GM12872 (cell line): ENCODE data around the gene CCSER1.

Experiments used
- TF ChIP-seq, protein P1 (sequence below): IDR thresholded peaks from 3 replicates; pipeline ENCODE4 v1.5.1; 2011; ENCODE audit warnings: low read depth, mild to moderate bottlenecking, low read length, moderate library complexity; ENCODE audit not compliant: insufficient read depth

The CCSER1 gene

DNA sequence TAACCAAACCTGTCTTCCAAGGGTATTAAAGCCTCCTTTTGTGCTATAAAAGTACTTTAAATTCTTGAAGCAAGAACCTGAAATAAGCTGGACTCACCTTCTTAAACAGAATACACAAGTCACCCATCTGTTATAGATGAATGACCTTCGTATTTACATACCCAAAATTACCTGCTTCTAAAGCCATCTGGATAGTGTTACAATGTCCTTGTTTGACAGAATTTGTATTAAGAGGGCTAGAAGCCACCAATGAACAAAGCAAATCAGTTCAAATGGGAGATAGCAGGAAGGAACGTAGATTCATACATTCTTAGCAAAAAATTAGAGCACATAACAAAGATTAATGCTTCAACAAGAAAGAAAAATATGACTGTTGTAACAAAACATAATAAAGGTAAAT is 33.7 kb upstream of the CCSER1 start:
- TF ChIP-seq, protein P1, sequence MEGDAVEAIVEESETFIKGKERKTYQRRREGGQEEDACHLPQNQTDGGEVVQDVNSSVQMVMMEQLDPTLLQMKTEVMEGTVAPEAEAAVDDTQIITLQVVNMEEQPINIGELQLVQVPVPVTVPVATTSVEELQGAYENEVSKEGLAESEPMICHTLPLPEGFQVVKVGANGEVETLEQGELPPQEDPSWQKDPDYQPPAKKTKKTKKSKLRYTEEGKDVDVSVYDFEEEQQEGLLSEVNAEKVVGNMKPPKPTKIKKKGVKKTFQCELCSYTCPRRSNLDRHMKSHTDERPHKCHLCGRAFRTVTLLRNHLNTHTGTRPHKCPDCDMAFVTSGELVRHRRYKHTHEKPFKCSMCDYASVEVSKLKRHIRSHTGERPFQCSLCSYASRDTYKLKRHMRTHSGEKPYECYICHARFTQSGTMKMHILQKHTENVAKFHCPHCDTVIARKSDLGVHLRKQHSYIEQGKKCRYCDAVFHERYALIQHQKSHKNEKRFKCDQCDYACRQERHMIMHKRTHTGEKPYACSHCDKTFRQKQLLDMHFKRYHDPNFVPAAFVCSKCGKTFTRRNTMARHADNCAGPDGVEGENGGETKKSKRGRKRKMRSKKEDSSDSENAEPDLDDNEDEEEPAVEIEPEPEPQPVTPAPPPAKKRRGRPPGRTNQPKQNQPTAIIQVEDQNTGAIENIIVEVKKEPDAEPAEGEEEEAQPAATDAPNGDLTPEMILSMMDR: no peak

DNA sequence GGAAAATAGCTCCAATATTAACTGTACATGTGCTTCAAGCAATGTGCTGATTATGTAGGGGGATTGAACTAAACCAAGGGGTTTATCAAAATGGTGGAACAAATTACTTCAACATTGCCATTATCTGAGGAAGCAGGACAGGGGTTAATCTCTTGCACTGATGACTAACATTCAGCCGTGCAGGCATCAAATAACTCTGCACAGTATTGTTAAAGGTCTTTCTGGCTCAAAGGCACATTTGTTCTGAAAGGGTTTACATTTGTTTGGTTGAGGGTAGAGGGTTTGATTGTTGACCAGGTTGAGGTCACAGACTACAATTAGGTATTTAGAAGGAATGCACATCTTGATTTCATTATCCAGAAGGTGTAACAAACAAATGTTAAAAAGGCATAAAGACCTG is 32.2 kb upstream of the CCSER1 start:
- TF ChIP-seq, protein P1: no peak

GRCh38 chr4:90099812-90100211 is 27.4 kb upstream of the CCSER1 start:
- TF ChIP-seq, protein P1: no peak

DNA sequence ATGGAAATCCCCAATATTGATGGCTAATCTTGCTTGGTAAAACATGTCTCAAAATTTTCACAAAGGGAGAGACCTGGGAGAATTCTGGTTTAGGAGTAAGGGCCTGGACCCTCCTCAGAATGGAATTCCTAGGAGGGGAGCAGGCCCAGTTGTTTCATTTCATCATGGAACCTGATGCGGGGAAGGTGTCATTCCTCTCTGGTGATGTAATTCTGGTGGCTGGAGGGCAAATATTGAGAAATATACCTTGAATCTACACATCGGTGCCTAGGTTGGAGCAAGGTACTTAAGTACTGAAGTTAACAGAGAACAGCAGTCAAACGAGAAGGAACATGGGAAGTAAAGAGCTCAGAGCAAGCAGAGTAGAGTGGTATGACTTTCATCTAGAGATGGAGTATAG is 23.2 kb upstream of the CCSER1 start:
- TF ChIP-seq, protein P1: no peak

GRCh38 chr4:90105274-90105673 is 21.9 kb upstream of the CCSER1 start:
- TF ChIP-seq, protein P1: no peak

DNA sequence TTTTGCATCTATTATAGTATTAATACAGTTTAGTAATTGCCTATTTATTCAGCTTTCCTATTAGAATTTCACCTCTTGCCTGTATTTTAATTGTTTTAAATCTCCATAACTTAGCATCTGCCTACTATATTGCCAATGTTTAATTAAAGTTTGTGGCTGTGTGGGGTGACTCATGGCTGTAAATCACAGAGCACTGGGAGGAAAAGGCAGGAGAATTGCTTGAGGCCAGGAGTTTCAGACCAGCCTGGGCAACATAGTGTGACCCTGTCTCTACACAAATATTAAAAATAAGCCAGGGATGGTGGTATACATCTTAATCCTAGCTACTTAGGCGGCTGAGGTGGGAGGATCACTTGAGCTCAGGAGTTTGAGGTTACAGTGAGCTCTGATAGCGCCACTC is 14.5 kb upstream of the CCSER1 start:
- TF ChIP-seq, protein P1: no peak

- TF ChIP-seq, protein P1: no peak
Observed at GRCh38 chr4:90113881-90114457, 13.2 kb upstream of the CCSER1 start.
